Large intestine (tissue), 3 donors: ENCODE results near the gene OPTN. TPM values are rescaled to one million over a fixed set of nuclear protein-coding genes. Genes with fewer than 3 reads are reported as not detected.
"Not testable (repeated sequence)": the region's sequence is repeated elsewhere in the genome, so short reads cannot be mapped to it uniquely, and the experiment has no call there.

Experiments
- DNase-seq, 2 donors: peaks; one replicate each; pipeline versions ENCODE4 v3.0.0 to v3.0.0-alpha.2; 2013
- H3K27ac ChIP-seq: one replicate; pipeline ENCODE4 v1.5.1; 2013; ENCODE audit warnings: low read length
- H3K27me3 ChIP-seq: 2 replicates; pipeline ENCODE4 v1.6.1; 2013; ENCODE audit warnings: low read length; ENCODE audit not compliant: control insufficient read depth, insufficient read depth
- H3K36me3 ChIP-seq: 2 replicates; pipeline ENCODE4 v1.6.1; 2013; ENCODE audit warnings: low read length; ENCODE audit not compliant: control insufficient read depth, insufficient read depth
- H3K4me1 ChIP-seq: one replicate; pipeline ENCODE4 v1.6.1; 2013; ENCODE audit warnings: low read length; ENCODE audit not compliant: control insufficient read depth, insufficient read depth
- H3K4me3 ChIP-seq: one replicate; pipeline ENCODE4 v1.5.1; 2013; ENCODE audit warnings: low read length
- H3K9me3 ChIP-seq: one replicate; pipeline ENCODE4 v1.6.1; 2013; ENCODE audit warnings: mild to moderate bottlenecking, low read depth, low read length, moderate library complexity; ENCODE audit not compliant: control insufficient read depth
- WGBS: methylation state at CpG from one replicate; pipeline ENCODE4 v1.1.5; 2013; ENCODE audit warnings: low lambda C conversion rate; ENCODE audit not compliant: insufficient coverage; 5-methylcytosine and 5-hydroxymethylcytosine counted together
- polyA plus RNA-seq: library from polyadenylated mRNA; unstranded; fragments of 120-200 nt; gene quantifications from one replicate; pipeline ENCODE4 v1.2.1, GENCODE V29; 2013

Gene OPTN
- polyA plus RNA-seq, 1 donor: 68.6 TPM

DNA sequence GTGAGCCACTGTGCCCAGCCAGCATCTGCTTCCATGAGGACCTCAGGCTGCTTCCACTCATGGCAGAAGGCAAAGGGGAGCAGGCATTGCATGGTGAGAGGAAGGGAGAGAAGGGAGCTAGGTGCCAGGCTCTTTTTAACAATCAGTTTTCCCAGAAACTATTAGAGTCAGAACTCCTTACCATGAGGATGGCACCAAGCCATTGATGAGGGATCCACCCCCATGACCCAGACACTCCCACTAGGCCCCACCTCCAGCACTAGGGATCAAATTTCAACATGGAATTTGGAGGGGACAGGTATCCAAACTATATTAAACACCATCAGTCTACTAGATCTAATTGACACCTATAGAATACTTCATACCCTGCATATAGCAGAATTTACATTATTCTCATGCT lies 47.2 kb downstream of the OPTN start:
- no peak overlapping the region for H3K27ac ChIP-seq
- DNase-seq: no peak
- no peaks in the 10 kb centered on the region for H3K4me1 ChIP-seq
- H3K27me3 ChIP-seq: no peaks in the 10 kb centered on the region
- H3K4me3 ChIP-seq: no peak overlapping the region
- H3K36me3 ChIP-seq: peaks cover 6% of the 10 kb centered on the region
- H3K9me3 ChIP-seq: no peaks in the 10 kb centered on the region

- Histone ChIP-seq H3K9me3 (no peaks in the 10 kb centered on the region), H3K4me1 (no peaks in the 10 kb centered on the region), H3K4me3 (no peak overlapping the region), H3K27me3 (no peaks in the 10 kb centered on the region), H3K27ac (no peak overlapping the region), H3K36me3 (no peaks in the 10 kb centered on the region)
- WGBS: no CpG with 5 or more reads among the region's 3 CpGs
- no peak for DNase-seq
Observed at GRCh38 chr10:13152296-13152695, 52.3 kb downstream of the OPTN start.

- H3K27me3 ChIP-seq, H3K27ac ChIP-seq, H3K36me3 ChIP-seq, H3K4me1 ChIP-seq, H3K4me3 ChIP-seq, H3K9me3 ChIP-seq, DNase-seq: not testable (repeated sequence)
- WGBS: no CpG with 5 or more reads among the region's 4 CpGs
Observed at GRCh38 chr10:13155860-13156259, 55.9 kb downstream of the OPTN start.

DNA sequence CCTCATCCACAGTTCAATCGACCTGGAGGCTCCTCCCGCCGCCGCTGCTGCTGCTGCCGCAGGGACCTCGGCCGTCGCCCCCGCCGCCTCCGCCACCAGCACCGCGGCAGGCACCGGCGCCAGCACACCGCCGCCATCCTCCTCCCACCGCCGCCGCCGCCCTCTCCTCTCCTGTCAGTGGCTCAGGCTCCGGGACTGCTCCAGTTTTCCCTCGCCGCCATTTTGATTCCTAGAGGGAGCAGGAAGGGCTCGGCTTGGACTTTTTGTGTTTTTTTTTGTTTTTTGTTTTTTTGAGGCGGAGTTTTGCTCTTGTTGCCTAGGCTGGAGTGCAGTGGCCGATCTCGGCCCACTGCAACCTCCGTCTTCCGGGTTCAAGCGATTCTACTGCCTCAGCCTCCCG lies 58.4 kb downstream of the OPTN start:
- peak in 1 of 2 donors; percentile 30 for DNase-seq
- Histone ChIP-seq H3K27me3 (no peaks in the 10 kb centered on the region), H3K4me3 (peak overlapping the region; percentile 31), H3K27ac (no peak overlapping the region), H3K9me3 (no peaks in the 10 kb centered on the region), H3K4me1 (peaks cover 5% of the 10 kb centered on the region), H3K36me3 (no peaks in the 10 kb centered on the region)
- WGBS: no CpG with 5 or more reads among the region's 32 CpGs

GRCh38 chr10:13160934-13161856 lies 61.2 kb downstream of the OPTN start, which contains the start of gene MCM10:
Gene MCM10, plus strand, starts transcription at chr10:13161558. Its CDS starts 2,645 bp downstream, at chr10:13164203.
- WGBS: no CpG with 5 or more reads among the region's 56 CpGs
- peaks cover 5% of the 10 kb centered on the region for H3K4me1 ChIP-seq
- no peaks in the 10 kb centered on the region for H3K27me3 ChIP-seq
- DNase-seq: peak; percentile 99
- H3K27ac ChIP-seq: no peak within 1 kb of the TSS
- peak within 1 kb of the TSS; percentile 37 for H3K4me3 ChIP-seq
- H3K36me3 ChIP-seq: no peaks in the 10 kb centered on the region
- no peaks in the 10 kb centered on the region for H3K9me3 ChIP-seq

GRCh38 chr10:13161857-13162271 lies 61.9 kb downstream of the OPTN start:
- Histone ChIP-seq H3K36me3 (no peaks in the 10 kb centered on the region), H3K9me3 (no peaks in the 10 kb centered on the region), H3K27ac (no peak overlapping the region), H3K4me1 (peaks cover 5% of the 10 kb centered on the region), H3K4me3 (peak overlapping the region; percentile 37), H3K27me3 (no peaks in the 10 kb centered on the region)
- no peak for DNase-seq
- WGBS: no CpG with 5 or more reads among the region's 18 CpGs

DNA sequence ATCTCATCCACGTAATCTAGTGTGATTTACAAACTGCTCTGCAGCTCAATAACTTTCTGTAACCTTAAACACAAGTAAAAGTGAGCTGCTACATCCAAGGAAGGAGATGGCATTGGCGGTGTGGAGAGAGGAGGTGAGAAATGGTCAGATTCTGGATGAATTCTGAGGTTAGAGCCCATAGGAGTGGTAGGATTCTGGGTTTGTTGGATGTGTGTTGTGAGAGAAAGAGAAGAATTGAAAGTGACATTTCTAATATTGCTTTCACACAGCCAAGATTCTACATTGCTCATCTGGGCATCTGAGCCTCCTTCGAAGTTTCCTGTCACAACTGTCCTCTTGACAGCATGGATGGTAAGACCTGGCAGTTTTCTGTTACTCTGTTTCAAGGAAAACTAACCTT lies 63.9 kb downstream of the OPTN start:
- DNase-seq: no peak
- 100% methylated on average over 1 of the region's 3 CpGs for WGBS
- H3K27me3 ChIP-seq: no peaks in the 10 kb centered on the region
- peaks cover 5% of the 10 kb centered on the region for H3K4me1 ChIP-seq
- no peaks in the 10 kb centered on the region for H3K36me3 ChIP-seq
- no peak overlapping the region for H3K27ac ChIP-seq
- no peaks in the 10 kb centered on the region for H3K9me3 ChIP-seq
- no peak overlapping the region for H3K4me3 ChIP-seq

DNA sequence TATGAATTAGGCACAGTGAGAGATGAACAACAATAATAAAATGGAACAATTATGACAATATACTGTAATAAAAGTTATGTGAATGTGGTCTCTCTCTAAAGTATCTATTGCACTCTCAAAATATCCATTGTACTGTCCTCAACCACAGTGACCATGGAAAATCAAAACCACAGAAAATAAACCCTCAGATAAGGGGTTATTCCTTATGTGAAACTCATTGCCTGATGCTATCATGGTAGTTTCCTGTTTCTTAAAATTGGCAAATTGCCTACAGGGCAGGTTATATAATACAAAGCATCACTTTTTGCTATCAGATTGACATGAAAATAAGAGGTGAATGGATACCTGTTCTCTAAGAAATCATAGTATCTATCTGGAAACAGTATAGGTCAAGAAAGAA lies 65.2 kb downstream of the OPTN start:
- no peaks in the 10 kb centered on the region for H3K9me3 ChIP-seq

DNA sequence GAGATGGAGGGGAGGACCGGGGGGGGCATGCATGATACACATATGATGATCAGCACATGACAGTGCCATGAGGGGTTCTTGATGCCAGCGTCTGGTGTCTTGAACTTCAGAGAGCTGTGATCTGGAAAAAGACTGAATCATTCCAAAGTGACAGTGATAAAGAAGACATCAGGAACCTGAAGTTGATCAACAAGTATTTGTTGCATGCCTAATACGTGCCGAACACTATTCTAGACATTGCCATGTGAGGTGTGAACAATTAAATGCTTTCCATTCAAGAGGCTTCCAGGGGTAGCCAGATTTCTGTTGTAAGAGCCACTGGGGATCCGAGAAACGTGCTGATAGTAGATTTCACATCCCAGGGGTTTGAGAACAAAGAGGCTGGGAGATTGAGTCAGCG lies 67.6 kb downstream of the OPTN start:
- no peaks in the 10 kb centered on the region for H3K27me3 ChIP-seq
- H3K4me1 ChIP-seq: no peaks in the 10 kb centered on the region
- no peak for DNase-seq
- peaks cover 2% of the 10 kb centered on the region for H3K36me3 ChIP-seq
- H3K9me3 ChIP-seq: no peaks in the 10 kb centered on the region
- no peak overlapping the region for H3K4me3 ChIP-seq
- H3K27ac ChIP-seq: no peak overlapping the region
- WGBS: no CpG with 5 or more reads among the region's 7 CpGs

More for the DNA sequence above, 65.2 kb downstream of the OPTN start:
- no peaks in the 10 kb centered on the region for H3K27me3 ChIP-seq
- no peak overlapping the region for H3K4me3 ChIP-seq
- no peak overlapping the region for H3K27ac ChIP-seq
- no peak for DNase-seq
- H3K36me3 ChIP-seq: no peaks in the 10 kb centered on the region
- H3K4me1 ChIP-seq: peaks cover 5% of the 10 kb centered on the region

DNA sequence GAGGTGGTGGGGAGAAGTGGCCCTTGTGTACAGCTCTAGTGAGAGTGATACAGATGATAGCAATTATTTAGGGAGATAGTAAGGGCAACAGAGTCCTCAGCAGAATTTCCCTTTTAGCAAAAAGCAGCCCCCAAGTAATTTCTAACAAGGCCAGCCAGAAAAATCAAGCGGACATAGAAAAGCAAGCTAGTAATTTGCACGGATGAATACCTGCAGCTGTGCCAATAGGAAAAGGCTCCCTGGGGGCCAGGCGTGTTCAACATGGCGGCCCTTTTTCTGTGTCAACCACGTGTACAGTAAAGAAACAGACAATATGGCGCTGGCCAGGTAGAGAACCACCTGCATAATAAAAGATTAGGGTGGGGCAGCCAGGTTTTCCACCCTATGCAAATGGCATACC lies 68.8 kb downstream of the OPTN start:
- Histone ChIP-seq H3K9me3 (no peaks in the 10 kb centered on the region), H3K36me3 (peaks cover 2% of the 10 kb centered on the region), H3K4me3 (no peak overlapping the region), H3K27me3 (no peaks in the 10 kb centered on the region), H3K27ac (no peak overlapping the region), H3K4me1 (no peaks in the 10 kb centered on the region)
- 100% methylated on average over 3 of the region's 6 CpGs for WGBS
- no peak for DNase-seq

GRCh38 chr10:13173616-13174015 lies 73.7 kb downstream of the OPTN start:
- H3K27ac ChIP-seq: no peak overlapping the region
- peaks cover 4% of the 10 kb centered on the region for H3K36me3 ChIP-seq
- peak; percentile 42 to 79 for DNase-seq
- H3K4me3 ChIP-seq: no peak overlapping the region
- no peaks in the 10 kb centered on the region for H3K27me3 ChIP-seq
- H3K9me3 ChIP-seq: no peaks in the 10 kb centered on the region
- WGBS: no CpG with 5 or more reads among the region's 2 CpGs
- H3K4me1 ChIP-seq: no peaks in the 10 kb centered on the region
